ENCODE results near the gene PADI6.

The PADI6 gene

DNA sequence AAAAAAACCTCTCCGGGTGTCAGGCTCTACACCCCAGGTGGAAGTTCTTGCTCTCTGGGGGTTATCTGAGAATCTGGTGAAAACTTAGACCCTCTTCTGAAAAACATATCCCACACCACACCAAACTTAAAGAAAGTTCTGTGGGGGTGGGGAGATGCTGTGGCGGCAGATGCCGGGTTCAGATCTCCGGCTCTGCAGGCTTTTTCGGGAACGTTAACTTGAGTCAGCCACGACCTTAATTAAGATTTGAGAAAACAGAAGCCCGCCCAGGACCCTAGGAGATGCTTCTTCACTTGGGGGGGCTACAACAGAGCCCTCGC, 65.2 kb downstream of the PADI6 start:
- H3K27ac ChIP-seq = peak overlapping the region; percentile 9; the same call in 1 of the 2 replicates
- peak overlapping the region; percentile 97 for H3K4me2 ChIP-seq
- H3K9ac ChIP-seq = peak overlapping the region; percentile 96; the same call in 1 of the 2 replicates
- TF ChIP-seq CTCF (conservative IDR thresholded peaks at IDR 0.05; ENCODE audit: low read depth, low read length) = no peak
- peaks cover 13% of the 10 kb centered on the region; the same call in 1 of the 2 replicates for H3K27me3 ChIP-seq (ENCODE audit: insufficient read depth, low read depth)
- no peaks in the 10 kb centered on the region; the same call in 1 of the 2 replicates for H3K36me3 ChIP-seq (ENCODE audit: insufficient read depth)
- peaks cover 14% of the 10 kb centered on the region; the same call in 1 of the 2 replicates for H4K20me1 ChIP-seq (ENCODE audit: insufficient read depth)
- peak overlapping the region; percentile 34 for H3K4me3 ChIP-seq (IDR thresholded peaks at IDR 0.05; ENCODE audit: insufficient read depth, low read depth, low read length)
- 0 out of 2 replicates have a peak overlapping the region, but pooled peaks have one; percentile 14 for H2AFZ ChIP-seq (ENCODE audit: low read depth)
- H3K4me1 ChIP-seq (ENCODE audit: low read depth, poor library complexity, severe bottlenecking) = peaks cover 46% of the 10 kb centered on the region
- peaks cover 63% of the 10 kb centered on the region for H3K79me2 ChIP-seq (ENCODE audit: insufficient read depth, low read depth)

- peaks cover 51% of the 10 kb centered on the region for H3K4me1 ChIP-seq (ENCODE audit: low read depth, poor library complexity, severe bottlenecking)
- H2AFZ ChIP-seq (ENCODE audit: low read depth) = 0 out of 2 replicates have a peak overlapping the region, but pooled peaks have one; percentile 14
- H3K4me2 ChIP-seq = peak overlapping the region; percentile 97
- H3K9ac ChIP-seq = peak overlapping the region; percentile 96
- peak overlapping the region; percentile 34 for H3K4me3 ChIP-seq (IDR thresholded peaks at IDR 0.05; ENCODE audit: insufficient read depth, low read depth, low read length)
- peak overlapping the region; percentile 86 for H3K27ac ChIP-seq
- H3K36me3 ChIP-seq (ENCODE audit: insufficient read depth) = no peaks in the 10 kb centered on the region; the same call in 1 of the 2 replicates
- H3K27me3 ChIP-seq (ENCODE audit: insufficient read depth, low read depth) = peaks cover 13% of the 10 kb centered on the region; the same call in 1 of the 2 replicates
- H4K20me1 ChIP-seq (ENCODE audit: insufficient read depth) = peaks cover 14% of the 10 kb centered on the region; the same call in 1 of the 2 replicates
- H3K79me2 ChIP-seq (ENCODE audit: insufficient read depth, low read depth) = peaks cover 58% of the 10 kb centered on the region
- TF ChIP-seq CTCF (conservative IDR thresholded peaks at IDR 0.05; ENCODE audit: low read depth, low read length) = no peak
These were observed 65.8 kb downstream of the PADI6 start for GRCh38 chr1:17437580-17438317.

- H3K79me2 ChIP-seq (ENCODE audit: insufficient read depth, low read depth) = peaks cover 50% of the 10 kb centered on the region
- peaks cover 17% of the 10 kb centered on the region; the same call in 1 of the 2 replicates for H3K27me3 ChIP-seq (ENCODE audit: insufficient read depth, low read depth)
- H2AFZ ChIP-seq (ENCODE audit: low read depth) = peak overlapping the region; percentile 18; the same call in 1 of the 2 replicates
- H3K27ac ChIP-seq = peak overlapping the region; percentile 86
- no peaks in the 10 kb centered on the region; the same call in 1 of the 2 replicates for H3K36me3 ChIP-seq (ENCODE audit: insufficient read depth)
- peaks cover 12% of the 10 kb centered on the region; the same call in 1 of the 2 replicates for H4K20me1 ChIP-seq (ENCODE audit: insufficient read depth)
- no peak overlapping the region for H3K4me3 ChIP-seq (IDR thresholded peaks at IDR 0.05; ENCODE audit: insufficient read depth, low read depth, low read length)
- TF ChIP-seq CTCF (conservative IDR thresholded peaks at IDR 0.05; ENCODE audit: low read depth, low read length) = no peak
- H3K9ac ChIP-seq = peak overlapping the region; percentile 96
- peak overlapping the region; percentile 74 for H3K4me2 ChIP-seq
- H3K4me1 ChIP-seq (ENCODE audit: low read depth, poor library complexity, severe bottlenecking) = peaks cover 51% of the 10 kb centered on the region
These were observed 66.6 kb downstream of the PADI6 start for GRCh38 chr1:17438318-17439249.

Measured in KMS-11 (cell line).